GM21447 (cell line): Measurements from ENCODE around the gene AQP6.

Source experiments
- ATAC-seq: cut with Tn5 transposase; IDR thresholded peaks from one replicate; pipeline ENCODE4 v1.9.1; 2021; ENCODE audit not compliant: unreplicated experiment

AQP6 gene

DNA sequence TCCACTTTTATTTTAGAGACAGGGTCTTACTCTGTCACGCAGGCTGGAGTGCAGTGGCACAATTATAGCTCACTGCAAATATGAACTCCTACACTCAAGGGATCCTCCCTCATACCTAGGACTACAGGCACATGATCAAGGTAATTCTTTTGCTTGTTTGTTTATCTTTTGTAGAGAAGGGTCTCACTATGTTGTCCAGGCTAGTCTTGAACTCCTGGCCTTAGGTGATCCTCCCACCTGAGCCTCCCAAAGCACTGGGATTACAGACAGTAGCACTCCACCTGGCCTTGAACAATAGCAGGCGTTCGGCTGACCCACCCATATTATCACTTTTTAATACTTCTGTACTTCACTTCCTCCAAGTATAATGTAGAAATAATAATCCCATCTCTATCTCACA, 53.9 kb downstream of the AQP6 start:
- ATAC-seq, result no peak
